ENCODE data around the gene SPNS2.

The SPNS2 gene

DNA sequence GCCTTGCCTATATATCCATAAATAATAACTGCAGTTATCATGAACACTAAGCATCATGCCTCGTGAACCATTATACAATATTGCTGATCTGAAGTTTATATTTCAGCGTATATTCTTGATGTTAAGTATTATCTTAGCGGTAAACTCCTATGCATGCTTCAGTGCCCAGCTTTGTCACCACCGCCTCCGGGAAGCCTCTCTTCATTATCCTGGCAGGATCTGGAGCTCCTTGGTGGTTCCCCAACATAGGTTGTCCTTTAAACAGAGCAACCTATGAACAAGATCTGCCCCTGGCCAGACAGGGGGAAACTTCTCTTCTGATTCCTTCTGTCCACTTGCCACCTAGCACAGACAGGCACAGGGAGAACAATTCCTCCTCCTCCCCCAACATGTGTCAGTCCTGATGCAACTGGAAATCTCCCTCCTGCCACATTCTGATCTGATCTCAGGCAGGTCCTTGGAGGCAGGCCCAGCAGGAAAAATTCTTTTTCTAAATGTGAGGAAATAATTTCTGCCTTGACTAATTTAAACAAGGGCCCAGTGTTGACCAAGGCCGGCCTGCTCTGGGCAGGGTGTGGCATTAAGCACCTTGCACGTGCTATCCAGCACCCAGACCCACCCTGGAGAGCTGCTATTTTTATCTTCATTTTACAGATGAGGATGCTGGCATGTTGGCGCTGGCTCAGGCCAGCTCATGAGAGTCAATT lies 22.4 kb downstream of the SPNS2 start:
- DNase-seq, result no peak

DNA sequence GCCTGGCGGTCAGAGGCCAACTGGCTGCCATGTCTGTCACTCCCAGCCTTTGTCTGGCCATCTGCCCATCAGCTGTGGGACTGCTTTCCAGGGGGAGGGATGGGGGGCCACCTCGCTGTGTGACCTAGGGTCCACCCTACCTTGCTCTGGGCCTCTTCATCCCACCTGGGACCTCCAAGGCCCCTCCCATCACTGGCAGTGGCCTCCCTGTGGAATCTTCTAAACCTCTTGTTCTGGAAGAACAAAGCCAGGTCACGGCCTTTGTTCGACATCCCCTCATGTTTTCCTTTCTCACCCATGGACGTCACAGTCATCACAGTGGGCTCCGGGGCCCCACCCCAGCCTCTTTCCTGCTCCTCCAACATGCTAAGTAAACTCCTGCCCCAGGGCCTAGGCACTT lies 24.0 kb downstream of the SPNS2 start:
- no peak for DNase-seq

DNA sequence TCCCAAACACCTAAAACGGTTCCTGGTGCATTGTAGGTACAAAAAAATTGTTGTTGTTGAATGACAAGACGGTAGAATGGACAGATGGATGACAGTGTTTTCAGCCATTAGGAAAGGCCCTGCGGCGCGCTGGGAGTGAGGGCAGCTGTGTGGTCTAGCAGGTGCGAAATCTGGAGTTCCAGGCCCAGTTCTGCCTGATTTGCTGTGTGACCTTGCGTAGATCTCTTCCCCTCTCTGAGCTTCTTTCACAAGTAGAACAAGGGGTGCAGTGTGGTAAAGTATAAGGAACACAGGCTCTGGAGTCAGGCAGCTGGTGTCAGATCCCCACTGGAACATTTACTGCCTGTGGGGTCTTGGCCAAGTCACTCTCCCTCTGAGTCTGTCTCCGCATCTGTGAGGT lies 25.3 kb downstream of the SPNS2 start:
- no peak for DNase-seq

DNA sequence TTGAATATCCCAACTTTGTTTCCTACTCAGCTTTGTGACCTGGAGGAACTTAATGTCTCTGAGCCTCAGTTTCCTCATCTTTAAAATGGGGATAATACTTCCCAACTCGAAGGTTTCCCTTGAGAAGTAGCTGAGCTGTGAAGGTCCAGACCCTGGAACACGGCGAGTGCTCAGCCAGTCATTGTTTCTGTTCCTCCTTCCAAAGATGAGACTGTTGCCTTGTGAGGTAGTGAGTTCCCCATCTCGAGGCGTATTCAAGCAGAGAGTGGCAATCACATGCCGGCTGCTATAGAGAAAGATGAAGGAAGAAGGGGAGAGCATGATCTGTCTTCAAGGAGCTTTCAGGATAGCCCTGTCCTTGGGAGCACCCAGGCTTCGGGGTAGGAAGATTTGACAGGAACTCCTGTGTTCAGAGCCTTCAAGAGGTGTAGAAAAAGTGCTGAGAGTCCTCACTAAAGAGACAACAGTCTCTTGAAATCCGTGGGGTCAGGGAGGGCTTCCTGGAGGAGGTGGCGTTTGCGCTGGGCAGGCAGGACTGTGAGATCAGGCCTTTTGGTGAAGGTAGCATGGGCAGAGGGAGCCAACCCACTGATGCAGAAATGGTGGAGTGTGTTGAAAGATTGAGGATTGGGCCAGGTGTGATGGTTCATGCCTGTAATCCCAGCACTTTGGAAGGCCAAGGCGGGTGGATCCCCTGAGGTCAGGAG lies 27.2 kb downstream of the SPNS2 start:
- DNase-seq, result no peak

DNA sequence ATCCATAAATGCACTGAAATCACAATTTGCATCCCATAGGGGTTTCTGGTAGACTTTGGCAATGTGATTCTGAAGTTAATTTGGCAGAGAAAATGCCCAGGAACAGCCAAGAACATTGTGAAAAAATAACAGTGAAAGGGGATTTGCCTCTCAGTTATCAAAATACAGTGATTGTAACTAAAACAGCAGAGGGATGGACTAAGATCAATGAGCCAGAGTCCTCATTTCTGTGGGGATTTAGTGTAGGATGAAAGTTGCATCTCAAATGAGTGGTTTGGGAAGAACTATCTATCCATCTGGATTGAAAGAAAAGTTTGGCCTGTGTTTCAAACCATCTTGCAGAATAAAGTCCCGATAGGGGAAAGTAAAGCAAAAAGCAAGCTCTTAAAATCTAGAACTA lies 28.5 kb downstream of the SPNS2 start:
- no peak for DNase-seq

DNA sequence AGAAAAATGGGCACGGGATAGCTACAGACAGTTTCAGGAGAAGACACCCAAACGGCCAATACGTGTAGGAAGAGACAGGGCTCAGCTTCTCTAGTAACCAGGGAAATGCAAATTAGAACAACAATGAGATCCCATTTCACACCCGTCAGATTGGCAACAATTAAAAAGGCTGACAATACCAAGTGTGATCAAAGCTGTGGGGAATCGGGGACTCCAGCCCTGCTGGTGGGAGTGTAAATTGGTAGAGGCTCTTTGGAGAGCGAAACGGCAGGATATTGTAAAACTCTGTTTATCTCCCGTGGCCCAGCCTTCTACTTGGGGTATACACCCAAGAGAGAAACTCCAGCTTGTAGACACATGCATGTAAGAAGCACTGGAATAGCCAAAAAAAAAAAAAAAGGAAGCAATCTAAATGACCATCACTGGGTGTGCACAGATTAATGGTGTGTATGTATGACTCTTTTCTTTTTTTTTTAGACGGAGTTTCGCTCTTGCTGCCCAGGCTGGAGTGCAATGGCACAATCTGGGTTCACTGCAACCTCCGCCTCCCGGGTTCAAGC lies 29.0 kb downstream of the SPNS2 start:
- no peak for DNase-seq

DNA sequence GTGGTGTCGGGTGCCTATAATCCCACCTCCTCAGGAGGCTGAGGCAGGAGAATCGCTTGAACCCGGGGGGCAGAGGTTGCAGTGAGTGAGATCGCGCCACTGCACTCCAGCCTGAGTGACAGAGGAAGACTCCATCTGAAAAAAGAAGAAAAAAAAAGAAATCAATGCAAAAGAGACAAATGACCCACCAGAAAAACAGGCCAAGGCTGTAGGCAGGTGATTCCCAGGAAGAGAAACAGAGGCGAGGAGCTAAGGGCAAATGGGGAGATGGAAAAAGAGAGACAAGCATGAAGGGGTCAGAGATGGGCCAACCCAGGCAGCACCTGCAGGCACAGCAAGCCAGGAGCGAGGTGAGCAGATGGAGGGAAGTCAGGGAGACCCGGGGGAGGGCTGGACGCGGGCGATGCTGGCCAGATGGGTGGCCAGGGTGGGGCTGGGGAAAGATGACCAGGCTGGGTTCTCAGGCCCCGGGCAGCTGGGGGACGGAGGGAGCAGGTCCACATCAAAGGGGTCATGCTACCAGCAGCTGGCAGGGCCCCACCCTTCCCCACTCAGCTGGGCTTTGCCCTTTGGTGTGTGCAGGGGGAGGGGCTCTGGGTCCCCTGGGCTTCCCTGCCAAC lies 31.0 kb downstream of the SPNS2 start:
- no peak for DNase-seq

DNA sequence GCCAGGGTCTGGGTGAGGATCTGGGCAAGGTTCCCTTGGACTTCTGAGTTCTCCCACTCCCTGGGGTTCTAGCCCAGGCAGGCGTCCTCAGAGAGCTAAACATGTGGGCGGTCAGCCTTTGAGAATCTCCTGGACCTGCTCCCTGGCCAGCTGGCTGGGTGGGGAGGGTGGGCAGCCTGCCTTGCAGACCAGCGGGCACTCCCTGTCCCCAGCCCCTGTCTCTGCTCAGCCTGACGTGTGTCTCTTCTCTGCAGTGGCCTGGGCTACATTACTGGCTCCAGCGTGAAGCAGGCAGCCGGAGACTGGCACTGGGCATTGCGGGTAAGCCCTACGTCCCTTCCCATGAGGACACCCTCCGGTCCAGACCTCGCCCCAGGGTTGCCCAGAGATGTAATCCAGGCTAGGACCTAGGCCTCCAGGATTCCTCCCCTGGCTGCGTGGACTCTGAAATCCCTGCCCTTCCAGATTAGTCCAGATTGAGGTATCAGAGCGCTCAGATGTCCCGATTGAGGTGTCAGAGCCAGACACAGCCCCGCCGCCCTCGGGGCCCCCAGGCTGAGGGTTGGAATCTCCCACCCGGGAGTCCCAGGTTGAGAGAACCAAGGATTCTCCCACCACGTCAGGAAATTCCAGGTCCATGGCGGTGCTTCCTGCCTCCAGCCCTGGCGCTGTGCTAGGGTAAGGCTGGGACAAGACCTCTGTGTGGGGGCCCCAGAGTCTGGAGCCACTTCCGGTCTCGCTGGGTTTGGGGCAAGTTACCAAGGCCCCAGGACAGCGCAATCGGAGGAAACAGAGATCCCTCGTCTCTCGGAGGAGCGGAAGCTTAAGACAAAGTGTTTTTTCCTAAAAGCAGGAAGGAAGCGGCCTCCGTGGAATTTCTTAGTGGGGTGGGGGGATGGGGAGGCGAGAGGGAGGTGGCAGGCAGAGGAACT lies 32.4 kb downstream of the SPNS2 start:
- DNase-seq, result no peak

DNA sequence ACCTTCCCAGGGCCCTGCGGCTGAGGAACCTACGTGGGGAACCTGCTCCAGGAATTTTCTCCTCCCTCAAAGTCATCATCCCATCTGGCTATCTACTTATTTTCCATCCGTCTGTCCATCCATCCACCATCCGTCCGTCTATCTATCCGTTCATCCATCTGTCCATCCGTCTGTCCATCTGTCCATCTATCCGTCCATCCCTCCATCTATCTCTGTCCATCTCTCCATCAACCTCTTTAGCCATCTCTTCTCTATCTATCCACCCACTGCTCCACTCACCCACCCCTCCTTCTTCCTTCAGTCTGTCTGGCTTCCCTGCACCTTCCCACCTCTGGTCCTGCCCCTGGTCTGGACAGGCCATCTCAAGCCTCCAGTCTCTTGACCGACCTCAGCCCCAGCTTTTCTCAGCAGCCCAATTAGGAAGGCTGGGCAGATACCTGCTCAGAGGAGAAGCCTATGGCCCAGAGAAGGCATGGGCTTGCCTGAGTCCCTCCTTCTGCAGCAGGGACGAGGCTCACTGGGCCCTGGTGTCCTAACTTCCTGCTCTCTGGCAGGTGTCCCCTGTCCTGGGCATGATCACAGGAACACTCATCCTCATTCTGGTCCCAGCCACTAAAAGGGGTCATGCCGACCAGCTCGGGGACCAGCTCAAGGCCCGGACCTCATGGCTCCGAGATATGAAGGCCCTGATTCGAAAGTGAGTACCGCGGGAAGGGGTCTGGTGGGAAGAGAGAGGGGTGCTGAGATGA lies 33.5 kb downstream of the SPNS2 start:
- DNase-seq, result no peak

DNA sequence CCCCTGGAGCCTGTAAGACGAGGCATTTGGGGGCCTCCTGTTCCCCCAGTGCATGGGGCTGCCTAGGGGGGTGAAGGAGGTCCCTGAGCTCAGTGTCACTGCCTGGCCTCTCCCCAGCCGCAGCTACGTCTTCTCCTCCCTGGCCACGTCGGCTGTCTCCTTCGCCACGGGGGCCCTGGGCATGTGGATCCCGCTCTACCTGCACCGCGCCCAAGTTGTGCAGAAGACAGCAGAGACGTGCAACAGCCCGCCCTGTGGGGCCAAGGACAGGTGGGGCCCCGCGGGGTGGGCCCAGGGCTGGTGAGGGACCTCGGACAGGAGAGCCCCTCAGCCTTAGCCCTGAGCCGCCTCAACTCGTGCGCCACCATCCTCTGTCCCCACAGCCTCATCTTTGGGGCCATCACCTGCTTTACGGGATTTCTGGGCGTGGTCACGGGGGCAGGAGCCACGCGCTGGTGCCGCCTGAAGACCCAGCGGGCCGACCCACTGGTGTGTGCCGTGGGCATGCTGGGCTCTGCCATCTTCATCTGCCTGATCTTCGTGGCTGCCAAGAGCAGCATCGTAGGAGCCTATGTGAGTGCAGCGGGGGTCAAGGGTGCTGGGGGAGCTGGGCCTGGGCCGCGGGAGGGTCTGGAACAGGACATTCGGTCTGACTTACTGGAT lies 34.3 kb downstream of the SPNS2 start:
- DNase-seq, result no peak

DNA sequence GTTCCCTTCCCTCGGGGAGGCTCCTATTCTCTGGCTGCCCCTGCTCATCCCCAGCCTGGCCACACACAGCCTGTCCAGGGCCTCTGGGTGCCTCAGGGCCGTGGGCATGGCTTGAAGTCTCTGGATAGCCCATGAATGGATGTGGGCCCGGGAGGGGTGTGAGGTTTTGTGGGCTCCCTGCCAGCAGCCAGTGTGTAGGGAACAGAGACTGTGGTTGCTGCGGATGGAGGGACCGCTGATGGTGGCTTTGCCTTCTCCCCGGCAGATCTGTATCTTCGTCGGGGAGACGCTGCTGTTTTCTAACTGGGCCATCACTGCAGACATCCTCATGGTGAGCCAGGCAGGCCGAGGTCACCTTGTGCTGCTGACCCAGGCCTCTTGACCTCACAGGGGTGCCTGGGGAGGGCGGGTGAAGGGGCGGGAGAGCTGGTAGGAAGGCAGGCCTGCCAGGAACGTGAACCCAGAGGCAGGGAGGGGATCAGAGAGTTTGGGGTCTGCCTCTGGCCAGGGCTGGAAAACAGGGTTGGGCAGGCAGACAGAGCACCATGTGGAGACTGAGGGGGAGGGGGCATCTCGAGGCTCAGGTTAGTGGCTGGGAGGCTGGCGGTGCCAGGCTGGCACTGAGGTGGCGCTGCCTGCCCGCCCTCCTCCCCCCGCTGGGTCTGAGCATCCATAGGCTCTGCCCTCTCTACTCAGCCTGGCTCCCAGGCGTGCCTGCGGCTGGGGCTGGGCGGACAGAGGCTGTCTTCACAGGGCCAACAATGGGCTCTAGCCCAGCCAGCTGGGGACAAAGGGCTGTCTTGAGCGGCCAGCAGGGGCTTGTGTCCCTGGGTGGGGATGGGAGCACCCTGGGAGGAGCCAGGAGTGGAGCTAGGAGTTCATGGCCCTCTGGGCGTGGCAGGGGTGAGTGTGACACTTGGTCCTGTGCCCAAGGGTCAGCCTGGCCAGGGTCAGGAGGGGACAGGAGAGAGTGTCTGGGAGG lies 35.1 kb downstream of the SPNS2 start:
- no peak for DNase-seq

DNA sequence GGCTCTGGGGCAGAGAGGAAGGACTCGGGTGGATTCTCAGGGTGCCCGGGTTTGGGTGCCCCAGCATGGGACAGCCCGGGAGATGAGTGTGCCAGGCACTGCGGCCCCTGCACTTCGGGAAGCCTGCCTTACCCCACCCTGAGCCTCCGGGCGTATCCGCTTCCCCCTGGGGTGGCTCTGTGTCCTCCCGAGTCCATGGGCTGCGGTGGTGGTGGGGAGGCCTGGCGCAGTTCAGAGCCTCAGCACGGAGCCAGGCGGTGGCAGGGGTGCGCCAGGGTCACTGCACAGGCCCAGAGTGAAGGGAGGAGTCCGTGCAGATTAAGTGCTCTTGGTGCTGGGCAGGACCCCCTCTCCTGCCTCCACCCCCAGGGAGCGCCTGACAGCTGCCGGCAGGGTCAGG lies 35.8 kb downstream of the SPNS2 start:
- DNase-seq, result no peak

DNA sequence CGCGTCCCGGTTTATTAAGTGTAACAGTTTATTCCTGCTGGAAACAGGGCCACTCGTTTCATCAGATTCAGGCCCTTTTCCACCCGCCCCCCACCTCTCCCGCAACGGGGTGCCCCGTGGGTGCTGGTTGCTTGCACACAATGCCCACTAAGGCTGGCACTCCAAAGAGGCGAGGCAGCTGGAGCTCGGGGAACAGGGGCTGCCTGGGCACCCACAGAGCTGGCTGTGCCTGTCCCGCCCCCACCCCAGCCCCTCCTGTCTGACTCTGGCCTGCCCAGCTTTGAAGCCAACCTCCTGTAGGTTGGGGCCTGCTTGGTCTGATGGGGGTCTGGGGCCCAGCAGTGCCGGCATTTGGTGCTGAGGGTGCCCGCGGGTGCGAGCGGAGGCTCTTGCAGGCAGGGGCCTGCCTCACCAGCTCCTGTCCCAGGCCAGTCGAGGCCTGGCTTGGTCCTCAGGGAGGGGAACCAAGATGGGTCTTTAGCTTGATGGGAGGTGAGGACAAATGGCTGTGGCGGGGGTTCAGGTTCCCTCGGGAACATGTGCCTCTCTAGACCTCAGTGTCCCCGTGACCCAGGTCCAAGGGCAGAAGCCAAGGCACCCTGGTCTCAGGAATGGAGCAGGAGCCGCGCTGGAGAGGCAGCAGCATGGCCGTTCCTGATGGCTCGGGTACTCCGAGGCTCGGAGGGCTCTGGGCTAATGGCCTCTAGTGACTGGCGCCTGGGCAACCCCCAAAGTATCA lies 36.4 kb downstream of the SPNS2 start:
- no peak for DNase-seq

DNA sequence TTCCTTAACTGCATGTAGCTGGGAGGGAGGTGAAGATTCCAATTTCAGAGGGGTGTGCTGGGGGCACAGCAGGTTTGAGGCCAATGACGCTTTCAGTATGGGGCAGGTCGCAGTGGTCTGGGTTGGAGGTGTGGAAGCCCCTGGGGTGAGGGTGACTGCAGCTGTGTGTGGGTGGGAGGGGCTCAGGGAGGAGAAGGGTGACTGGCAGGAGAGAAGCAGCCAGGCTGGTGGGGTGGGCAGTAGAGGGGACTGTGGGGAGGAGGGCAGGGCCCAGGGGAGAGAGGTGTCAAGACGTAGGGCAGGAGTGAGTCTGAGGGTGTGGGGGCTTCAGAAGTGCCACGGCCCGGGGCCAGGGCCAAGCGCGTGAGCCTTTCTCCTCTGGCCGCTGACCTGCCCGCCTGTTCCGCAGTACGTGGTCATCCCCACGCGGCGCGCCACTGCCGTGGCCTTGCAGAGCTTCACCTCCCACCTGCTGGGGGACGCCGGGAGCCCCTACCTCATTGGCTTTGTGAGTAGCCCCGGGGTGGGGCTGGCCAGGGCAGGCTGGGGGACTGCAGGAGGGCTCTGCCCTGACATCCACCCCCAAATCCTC lies 37.1 kb downstream of the SPNS2 start:
- DNase-seq, result no peak

DNA sequence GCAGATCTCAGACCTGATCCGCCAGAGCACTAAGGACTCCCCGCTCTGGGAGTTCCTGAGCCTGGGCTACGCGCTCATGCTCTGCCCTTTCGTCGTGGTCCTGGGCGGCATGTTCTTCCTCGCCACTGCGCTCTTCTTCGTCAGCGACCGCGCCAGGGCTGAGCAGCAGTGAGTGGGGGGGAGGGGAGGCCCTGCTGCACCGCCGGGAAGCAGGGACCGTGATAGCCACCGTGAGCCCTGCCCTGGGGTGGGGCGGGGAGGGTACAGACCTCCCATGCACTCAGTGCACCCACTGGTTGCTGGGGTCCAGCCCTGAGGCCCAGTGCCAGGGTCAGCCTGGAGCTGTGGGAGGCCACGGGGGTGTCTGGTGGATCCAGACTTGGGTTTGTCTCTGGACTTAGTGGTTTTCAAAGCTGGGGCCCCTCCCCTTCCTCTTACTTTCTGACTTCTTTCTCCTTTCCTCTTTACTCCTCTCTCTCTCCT lies 37.6 kb downstream of the SPNS2 start:
- no peak for DNase-seq

DNA sequence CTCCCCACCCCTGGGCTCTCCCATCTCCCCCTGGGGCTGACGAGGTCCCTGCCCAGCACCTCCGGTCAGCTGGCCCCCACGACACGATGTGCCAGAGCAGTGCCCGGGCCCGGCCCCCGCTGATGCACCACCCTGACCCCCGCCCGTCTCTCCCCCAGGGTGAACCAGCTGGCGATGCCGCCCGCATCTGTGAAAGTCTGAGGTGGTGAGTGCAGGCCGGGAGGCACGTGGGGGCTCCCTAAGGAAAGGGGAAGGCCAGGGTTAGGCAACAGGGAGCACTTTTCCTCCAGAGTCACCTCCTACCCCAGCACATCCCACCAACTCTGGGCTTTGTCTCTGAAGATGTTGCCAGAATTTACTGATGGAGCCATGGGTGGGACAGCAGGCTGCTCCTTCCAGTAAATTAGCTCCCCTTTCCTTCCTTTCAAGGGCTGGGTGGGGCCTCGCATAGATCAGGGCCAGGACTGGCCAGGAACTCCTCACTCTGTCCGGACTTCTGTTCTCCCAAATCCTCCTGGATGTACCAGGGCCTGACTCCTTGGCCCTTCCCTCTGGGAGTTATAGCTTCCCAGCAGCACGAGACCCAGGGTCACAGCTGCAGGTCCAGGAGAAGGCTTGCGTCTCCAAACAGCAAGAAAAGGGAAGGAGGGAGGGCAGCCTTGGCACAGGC lies 38.2 kb downstream of the SPNS2 start:
- no peak for DNase-seq

DNA sequence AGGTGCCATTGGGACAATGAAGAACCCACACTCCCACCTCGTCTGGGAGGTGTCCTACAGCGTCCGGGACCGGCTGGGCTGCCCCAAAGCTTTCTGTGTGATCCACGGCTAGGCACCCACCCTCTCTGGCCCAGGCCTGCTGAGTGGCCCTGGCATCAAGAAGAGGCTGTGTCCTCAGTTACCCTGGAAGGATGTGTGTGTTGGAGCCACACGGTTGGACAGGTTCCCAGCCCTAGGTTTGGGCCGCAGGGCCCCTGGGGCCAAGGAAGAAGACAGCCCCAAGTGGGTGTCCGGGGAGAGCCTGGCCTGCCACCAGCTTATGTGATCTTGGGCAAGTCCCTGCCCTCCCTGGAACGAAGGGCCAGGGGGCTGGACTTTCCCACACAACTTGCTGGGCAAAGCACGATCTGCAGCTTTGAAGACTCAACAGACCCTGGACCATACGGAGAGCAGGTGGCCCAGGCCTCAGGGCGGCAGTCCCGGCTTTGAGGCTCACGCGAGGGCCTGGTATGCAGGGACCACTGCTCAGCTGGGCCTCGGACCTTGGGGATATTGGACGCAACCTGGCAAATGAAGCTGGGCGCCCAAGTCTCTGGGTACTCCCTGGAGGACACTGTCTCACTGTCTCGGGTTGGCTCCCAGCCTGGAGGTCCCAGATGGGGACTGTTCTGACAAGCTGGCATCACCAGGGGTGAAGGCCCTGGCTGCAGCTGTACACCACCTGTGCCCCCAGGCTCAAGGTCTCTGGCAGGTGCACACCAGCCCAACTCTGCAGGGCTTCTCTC lies 39.0 kb downstream of the SPNS2 start:
- DNase-seq, result no peak
